Measurements from ENCODE around the gene OMP. TPM values are rescaled to one million over a fixed set of nuclear protein-coding genes. Genes with fewer than 3 reads are reported as not detected.

OMP gene
- polyA plus RNA-seq, 10 donors, result not detected

- no peak for DNase-seq
These were observed 20.1 kb downstream of the OMP start for GRCh38 chr11:77122576-77123212.

DNA sequence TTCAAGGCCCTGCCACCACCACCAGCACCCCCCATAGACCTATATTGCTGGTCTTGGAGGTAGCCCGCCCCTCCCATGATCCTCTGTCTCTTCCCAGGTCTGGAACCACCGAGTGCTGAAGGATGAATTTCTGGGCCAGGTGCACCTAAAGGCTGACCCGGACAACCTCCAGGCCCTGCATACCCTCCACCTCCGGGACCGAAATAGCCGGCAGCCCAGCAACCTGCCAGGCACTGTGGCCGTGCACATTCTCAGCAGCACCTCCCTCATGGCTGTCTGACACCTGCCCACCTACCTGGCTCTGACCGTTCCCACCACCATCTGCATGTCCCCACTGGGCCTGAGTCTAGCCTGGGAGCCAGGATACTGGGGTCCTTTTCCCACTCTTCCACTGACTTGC, 21.0 kb downstream of the OMP start:
- no peak for DNase-seq

- no peak for DNase-seq
These were observed 21.4 kb downstream of the OMP start for GRCh38 chr11:77124041-77124440.

- DNase-seq, result no peak
These were observed 21.8 kb downstream of the OMP start for GRCh38 chr11:77124488-77124887.

- no peak for DNase-seq
These were observed 22.6 kb downstream of the OMP start for GRCh38 chr11:77125191-77125590.

DNA sequence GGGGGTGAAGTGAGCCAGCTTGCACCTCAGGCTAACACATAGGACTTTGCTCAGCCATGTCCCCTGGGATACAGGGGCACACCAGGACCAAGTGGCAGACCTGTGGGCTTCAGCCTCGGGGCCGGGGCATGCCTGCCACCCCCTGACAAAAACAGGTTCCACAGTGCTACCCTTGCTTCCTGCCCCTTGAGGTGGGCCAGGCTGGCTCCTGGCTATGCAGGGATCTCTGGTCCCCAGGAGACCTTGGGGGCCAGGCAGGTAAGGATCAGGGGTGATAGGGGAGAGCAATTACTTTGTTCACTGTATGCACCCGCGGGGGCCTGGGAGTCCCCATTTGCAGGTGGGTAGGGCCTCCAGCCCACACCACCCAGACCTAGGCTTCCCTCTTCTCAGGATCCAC, 23.1 kb downstream of the OMP start:
- DNase-seq, result no peak

DNA sequence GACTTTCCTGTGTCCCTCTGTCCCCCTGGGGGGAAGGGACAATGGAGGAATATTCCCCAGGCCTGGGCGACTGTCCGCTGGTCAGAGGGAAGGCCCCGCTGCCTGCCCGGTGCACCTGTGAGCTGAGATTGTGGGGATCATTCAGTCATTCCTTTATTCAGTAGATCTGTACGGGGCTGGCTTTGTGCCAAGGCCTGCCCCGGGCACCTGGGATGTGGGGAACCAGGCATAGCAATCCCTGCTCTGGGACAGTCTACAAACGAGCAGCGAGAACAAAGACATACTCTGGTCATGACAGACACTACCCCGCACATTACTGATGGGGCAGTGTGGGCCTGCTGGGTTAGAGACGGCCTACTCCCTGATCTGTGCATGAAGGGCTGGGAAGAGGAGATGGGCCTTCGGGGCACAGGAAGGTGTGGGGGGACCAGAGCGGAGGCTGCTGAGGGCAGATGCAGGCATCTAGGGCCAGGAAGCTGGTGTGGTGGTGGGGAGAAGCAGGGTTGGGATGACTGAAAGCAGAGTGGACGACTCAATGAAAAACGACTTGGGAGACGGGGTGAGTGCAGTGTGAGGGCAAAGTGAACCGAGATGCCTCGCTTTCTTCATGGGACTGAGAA, 23.6 kb downstream of the OMP start:
- DNase-seq, result no peak

DNA sequence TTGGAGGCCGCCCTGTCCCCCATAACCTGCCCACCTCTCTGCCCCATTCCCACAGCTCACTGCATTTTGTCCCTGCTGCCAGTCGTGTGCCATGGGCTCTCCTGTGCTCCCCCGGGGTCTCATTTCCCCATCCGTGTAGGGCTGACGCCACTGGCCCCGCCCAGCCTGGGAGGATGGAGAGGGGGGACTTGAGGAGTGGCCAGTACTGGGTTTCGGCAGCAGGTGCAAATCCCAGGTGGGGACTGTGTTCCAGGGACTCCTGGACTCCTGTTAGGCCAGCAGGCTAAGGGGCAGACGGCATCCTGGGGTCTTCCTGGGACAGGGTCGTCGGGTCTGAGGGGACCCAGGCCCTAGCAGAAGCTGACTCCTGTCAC, 24.2 kb downstream of the OMP start:
- DNase-seq, result no peak

DNA sequence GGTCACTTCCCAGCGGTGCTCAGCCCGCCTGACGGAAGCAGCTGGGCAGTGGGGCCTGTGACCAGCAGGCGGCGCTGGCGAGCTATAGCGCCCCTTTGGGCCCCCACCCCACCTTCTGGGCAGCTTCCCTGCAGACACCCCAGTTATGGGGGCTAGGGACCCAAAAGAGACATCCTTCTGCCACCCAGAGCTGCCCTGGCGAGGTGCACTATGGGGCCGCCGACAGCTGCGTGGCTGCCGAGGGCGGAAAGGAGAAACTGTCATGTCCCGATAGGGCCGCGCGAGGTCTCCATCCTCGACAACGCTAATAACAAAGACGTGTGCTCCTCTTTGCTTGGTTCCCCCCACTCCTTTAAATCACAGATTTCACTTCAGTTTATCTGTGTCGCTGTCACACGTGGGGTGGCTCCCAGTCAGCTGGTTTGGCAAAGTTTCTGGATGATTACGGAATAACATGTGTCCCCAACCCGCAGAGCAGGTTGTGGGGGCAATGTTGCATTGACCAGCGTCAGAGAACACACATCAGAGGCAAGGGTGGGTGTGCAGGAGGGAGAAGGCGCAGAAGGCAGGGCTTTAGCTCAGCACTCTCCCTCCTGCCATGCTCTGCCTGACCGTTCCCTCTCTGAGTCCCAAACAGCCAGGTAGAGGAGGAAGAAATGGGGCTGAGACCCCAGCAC, 24.7 kb downstream of the OMP start:
- DNase-seq, result peak; percentile 38 to 89 (median 71)

DNA sequence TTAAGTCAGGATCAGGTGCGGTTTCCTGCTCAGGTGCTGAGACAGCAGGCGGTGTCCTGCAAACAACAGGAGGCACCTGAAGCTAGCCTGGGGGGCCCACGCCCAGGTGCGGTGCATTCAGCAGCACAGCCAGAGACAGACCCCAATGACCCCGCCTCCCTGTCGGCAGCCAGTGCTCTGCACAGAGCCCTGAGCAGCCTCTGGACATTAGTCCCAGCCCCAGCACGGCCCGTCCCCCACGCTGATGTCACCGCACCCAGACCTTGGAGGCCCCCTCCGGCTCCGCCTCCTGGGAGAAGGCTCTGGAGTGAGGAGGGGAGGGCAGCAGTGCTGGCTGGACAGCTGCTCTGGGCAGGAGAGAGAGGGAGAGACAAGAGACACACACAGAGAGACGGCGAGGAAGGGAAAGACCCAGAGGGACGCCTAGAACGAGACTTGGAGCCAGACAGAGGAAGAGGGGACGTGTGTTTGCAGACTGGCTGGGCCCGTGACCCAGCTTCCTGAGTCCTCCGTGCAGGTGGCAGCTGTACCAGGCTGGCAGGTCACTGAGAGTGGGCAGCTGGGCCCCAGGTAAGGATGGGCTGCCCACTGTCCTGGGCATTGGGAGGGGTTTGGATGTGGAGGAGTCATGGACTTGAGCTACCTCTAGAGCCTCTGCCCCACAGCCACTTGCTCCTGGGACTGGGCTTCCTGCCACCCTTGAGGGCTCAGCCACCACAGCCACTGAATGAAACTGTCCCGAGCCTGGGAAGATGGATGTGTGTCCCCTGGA, 25.5 kb downstream of the OMP start, which contains the start of gene MYO7A:
MYO7A (plus strand) TSS at position 327 of the 772 bp plus-strand sequence. CDS start 2,389 bp downstream, outside the sequence.
- peak; percentile 49 to 73 (median 59) for DNase-seq

DNA sequence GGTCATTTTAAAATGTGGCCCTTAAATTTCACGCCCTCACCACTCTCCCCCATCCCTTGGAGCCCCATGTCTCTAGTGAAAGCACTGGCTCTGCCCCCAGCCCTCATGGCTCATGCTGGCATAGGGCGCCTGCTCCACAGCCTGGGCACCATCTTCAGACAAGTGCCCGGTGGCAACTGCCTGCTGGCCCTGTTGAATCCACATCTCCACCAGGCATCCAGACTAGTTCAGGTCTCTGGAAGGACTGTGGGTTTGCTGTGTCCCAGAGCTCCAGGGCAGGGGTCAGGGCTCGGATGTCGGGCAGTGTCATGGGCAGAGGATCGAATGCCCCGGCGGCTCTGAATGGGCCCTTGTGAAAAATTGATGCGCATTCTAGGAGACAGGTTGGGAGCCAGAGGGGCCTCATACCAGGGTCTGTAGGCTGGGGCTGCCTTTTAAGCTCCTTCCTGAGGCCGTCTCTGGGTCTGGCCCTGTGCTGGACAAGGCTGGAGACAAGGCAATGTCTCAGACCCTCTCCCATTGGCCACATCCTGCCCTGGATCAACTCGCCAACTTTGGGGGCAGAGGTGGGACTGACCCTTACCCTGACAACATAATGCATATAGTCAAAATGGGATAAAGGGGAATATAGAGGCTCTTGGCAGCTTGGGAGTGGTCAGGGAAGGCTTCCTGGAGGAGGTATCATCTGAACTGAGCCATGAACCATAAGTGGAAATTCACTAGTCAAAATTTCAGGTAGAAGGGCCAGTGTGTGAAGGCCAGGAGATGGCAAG, 26.6 kb downstream of the OMP start:
- DNase-seq, result no peak

GRCh38 chr11:77129842-77130756, 27.5 kb downstream of the OMP start:
- DNase-seq, result no peak

DNA sequence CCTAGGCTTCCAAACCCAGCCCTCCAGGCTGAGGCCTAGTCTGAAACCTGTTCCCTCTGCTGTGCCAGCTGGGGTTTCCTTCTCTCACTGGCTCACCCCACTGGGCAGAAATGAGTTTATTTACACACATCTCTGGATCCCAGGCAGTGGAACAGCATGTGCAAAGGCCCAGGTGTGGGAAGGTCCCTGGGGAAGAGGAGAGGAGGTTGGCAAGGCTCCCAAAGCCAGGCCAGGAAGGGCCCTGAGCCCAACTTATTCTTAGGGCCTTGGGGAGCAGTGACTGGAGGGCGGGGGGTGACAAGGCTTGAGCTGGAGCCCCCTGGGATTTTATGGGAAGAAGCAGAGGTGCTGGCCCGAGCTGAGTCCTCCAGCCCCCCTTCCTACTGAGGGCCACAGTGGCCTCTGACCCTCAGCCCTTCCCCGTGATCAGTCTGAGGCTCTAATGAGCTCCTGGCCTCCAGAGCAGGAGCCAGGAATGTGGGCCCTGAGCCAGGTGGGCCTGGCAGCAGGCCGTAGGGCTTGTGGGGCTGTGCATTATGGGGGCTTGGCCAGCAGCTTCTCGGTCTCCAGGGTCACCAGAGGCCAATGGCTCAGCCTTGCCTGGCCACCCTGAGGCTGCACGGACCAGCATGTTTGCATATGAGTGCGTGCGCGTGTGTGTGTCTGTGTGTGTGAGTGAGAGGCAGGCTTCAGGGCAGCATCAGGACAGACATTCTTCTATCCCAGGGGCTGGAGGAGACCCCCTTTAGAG, 28.3 kb downstream of the OMP start:
- DNase-seq, result peak in 2 of 3 donors; percentile 61 to 72

GRCh38 chr11:77131560-77131959, 28.9 kb downstream of the OMP start:
- DNase-seq, result no peak

- DNase-seq, result no peak
These were observed 32.4 kb downstream of the OMP start for GRCh38 chr11:77135069-77135468.

DNA sequence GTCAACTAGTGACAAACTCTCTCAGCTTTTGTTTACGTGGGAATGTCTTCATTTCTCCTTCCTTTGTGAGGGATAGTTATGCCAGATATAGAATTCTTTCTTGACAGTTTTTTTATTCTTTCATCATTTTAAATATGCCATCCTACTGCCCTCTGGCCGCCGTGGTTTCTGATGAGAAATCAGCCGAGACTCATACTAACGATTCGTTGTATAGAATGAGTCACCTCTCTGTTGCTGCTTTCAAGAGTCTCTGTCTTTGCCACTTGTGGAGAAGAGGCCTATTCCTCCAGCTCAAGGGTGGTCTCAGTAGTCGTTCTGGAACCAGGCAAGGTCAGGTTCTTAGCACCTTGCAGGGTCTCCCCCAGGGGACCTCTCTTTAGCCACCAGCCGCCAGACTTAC, 33.4 kb downstream of the OMP start:
- no peak for DNase-seq

DNA sequence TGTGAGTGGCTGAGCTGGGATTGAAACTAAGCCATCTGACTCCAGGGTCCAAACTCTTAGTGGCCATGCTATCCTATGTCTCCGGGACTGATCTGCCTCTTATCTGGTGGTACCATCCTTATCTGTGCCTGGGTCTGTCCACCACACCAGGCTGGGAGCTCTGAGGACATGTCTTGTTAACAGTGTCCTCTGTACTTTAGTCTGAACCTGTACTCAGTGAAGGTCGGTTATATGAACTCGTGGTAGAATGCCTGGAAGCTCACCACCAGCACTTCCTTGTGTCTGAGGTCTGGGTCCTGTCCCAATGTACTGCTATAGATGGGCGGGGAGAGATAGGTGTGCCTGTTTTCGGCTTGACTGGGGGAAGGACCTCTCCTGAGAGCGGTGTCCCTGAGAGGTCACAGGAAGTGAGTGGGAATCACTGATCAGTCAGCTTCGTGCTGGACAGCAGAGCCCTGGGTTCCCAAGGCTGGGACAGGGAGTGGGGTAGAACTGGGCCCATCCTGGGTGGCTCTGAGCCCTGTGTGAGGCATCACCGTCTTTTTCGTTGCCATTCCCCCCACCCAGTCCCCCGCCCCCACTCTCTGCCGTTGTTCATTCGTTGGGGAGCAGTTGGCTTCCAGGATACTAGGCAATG, 34.3 kb downstream of the OMP start:
- DNase-seq, result no peak

DNA sequence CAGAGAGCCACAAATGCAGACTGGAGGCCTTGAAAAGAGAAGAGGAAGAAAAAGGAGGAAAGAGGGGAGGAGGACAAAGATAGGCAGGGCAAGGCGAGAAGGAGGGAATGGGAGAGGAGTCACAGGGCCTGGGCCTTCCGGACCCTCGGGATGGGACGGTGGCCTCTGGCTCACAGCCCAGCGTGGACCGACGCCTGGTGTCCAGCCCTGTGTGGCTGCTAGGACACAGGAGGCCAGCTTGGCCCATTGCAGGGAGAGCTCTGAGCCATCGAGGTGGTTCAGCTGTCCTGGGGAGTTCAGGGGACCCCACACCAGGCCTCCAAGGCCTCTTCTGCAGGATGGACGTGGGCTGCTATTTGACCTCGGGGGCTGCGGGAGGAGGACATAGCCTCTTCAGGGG, 34.8 kb downstream of the OMP start:
- DNase-seq, result no peak

DNA sequence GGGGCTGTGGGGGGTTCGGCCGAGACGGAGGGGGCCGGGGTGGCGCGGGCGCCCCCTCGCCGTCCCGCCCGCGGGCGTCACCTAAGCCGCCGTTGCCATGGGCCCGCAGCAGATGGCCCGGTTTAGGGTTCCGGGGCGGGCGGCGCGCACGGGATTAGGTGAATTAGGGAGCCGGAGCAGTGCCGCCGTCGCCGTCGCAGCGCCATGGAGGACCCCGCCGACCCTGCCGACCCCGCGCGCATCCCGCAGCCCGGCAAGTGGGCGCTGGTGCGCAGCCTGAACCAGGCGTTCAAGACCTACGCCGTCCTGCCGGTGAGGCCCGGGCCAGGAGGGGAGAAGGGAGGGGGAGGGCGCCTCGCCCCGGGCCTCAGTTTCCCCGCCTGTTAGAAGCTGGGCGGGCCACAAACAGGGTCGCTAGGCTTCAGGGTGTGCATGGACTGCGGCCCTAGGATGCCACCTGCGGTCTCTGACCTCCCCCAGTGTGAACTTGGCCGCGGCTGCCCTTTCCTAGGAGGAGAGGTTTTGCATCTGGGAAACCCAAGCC, 35.5 kb downstream of the OMP start:
- DNase-seq, result no peak
